Fibroblast of peridontal ligament (primary cell): ENCODE results near the gene PUM2.
"Not testable (repeated sequence)": the region's sequence is repeated elsewhere in the genome, so short reads cannot be mapped to it uniquely, and the experiment has no call there.

ENCODE experiments used
- DNase-seq: peaks from one replicate; pipeline ENCODE4 v3.0.0-alpha.2; 2010; ENCODE audit errors: extremely low read depth

The PUM2 gene

GRCh38 chr2:20350753-20351554 lies at the start of gene PUM2:
TSS of gene PUM2 (minus strand) at chr2:20350844. CDS start at chr2:20327360, 23,484 bp downstream.
- DNase-seq, result peak; percentile 88

GRCh38 chr2:20400306-20400705 lies 49.7 kb upstream of the PUM2 start:
- DNase-seq, result no peak

GRCh38 chr2:20398956-20399567 lies 48.4 kb upstream of the PUM2 start:
- peak; percentile 34 for DNase-seq

- no peak for DNase-seq
These were observed 47.3 kb upstream of the PUM2 start for GRCh38 chr2:20397811-20398447.

- no peak for DNase-seq
These were observed 45.8 kb upstream of the PUM2 start for GRCh38 chr2:20396356-20397000.

- no peak for DNase-seq
These were observed 43.3 kb upstream of the PUM2 start for GRCh38 chr2:20393986-20394385.

- DNase-seq, result no peak
These were observed 41.5 kb upstream of the PUM2 start for GRCh38 chr2:20391951-20392699.

- no peak for DNase-seq
These were observed 40.0 kb upstream of the PUM2 start for GRCh38 chr2:20390524-20391123.

GRCh38 chr2:20384953-20385352 lies 34.3 kb upstream of the PUM2 start:
- no peak for DNase-seq

GRCh38 chr2:20382965-20383810 lies 32.5 kb upstream of the PUM2 start:
- peak; percentile 59 for DNase-seq

GRCh38 chr2:20381457-20381856 lies 30.8 kb upstream of the PUM2 start:
- peak; percentile 78 for DNase-seq

- DNase-seq, result peak; percentile 80
These were observed 28.4 kb upstream of the PUM2 start for GRCh38 chr2:20378891-20379519.

- no peak for DNase-seq
These were observed 27.7 kb upstream of the PUM2 start for GRCh38 chr2:20378341-20378740.

GRCh38 chr2:20377741-20378140 lies 27.1 kb upstream of the PUM2 start:
- no peak for DNase-seq

GRCh38 chr2:20374982-20375381 lies 24.3 kb upstream of the PUM2 start:
- not testable (repeated sequence) for DNase-seq

GRCh38 chr2:20372896-20373640 lies 22.4 kb upstream of the PUM2 start:
- DNase-seq, result no peak

GRCh38 chr2:20371323-20372025 lies 20.8 kb upstream of the PUM2 start:
- DNase-seq, result peak; percentile 51

- peak; percentile 80 for DNase-seq
These were observed 19.5 kb upstream of the PUM2 start for GRCh38 chr2:20370191-20370590.
